Measurements from ENCODE around the gene TOR2A. TPM values are rescaled to one million over a fixed set of nuclear protein-coding genes. Genes with fewer than 3 reads are reported as not detected.
A peak's percentile ranks its signal among the peaks of the same experiment; 100 is the strongest.

Gene TOR2A
- total and polyA plus RNA-seq, 9 of the 15 experiments (the other 6 are each of a cell fraction or from before 2014, with no cell fraction given): 0.80 to 25.9 (median 11.1) TPM

DNA sequence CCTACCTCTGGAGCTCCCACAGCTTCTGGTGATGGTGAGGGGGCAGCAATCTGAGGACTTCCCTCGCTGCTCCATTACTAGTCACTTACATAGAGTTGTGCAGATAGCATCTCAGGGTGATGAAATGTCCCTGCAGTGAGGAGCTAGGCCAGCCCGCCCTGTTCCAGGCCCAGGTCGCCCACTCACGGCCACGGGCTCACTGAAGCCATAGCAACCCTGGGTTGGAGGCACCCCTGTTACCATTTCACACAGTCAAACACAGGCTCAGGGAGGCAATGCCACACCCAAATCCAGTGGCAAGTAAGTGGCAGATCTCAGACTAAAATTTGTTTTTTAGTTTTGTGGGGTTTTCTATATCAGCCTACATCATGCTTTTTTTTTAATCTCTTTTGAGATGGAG, 23.7 kb upstream of the TOR2A start (continued):
- TF ChIP-seq, protein P1, sequence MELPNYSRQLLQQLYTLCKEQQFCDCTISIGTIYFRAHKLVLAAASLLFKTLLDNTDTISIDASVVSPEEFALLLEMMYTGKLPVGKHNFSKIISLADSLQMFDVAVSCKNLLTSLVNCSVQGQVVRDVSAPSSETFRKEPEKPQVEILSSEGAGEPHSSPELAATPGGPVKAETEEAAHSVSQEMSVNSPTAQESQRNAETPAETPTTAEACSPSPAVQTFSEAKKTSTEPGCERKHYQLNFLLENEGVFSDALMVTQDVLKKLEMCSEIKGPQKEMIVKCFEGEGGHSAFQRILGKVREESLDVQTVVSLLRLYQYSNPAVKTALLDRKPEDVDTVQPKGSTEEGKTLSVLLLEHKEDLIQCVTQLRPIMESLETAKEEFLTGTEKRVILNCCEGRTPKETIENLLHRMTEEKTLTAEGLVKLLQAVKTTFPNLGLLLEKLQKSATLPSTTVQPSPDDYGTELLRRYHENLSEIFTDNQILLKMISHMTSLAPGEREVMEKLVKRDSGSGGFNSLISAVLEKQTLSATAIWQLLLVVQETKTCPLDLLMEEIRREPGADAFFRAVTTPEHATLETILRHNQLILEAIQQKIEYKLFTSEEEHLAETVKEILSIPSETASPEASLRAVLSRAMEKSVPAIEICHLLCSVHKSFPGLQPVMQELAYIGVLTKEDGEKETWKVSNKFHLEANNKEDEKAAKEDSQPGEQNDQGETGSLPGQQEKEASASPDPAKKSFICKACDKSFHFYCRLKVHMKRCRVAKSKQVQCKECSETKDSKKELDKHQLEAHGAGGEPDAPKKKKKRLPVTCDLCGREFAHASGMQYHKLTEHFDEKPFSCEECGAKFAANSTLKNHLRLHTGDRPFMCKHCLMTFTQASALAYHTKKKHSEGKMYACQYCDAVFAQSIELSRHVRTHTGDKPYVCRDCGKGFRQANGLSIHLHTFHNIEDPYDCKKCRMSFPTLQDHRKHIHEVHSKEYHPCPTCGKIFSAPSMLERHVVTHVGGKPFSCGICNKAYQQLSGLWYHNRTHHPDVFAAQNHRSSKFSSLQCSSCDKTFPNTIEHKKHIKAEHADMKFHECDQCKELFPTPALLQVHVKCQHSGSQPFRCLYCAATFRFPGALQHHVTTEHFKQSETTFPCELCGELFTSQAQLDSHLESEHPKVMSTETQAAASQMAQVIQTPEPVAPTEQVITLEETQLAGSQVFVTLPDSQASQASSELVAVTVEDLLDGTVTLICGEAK (IDR thresholded peaks at IDR 0.05): no peak
- TF ChIP-seq, protein P1 (CRISPR knock-in tag; IDR thresholded peaks at IDR 0.05): no peak
- TF ChIP-seq MEIS2 (IDR thresholded peaks at IDR 0.05; ENCODE audit: partially characterized antibody): peak; percentile 90
- no peak for TF ChIP-seq GABPB2 (CRISPR knock-in tag; conservative IDR thresholded peaks at IDR 0.05)
- TF ChIP-seq JUND (IDR thresholded peaks at IDR 0.05; ENCODE audit: borderline replicate concordance, low read depth, low read length): peak; percentile 74
- TF ChIP-seq JUND (tag; IDR thresholded peaks at IDR 0.05; ENCODE audit: borderline replicate concordance, low read depth, low read length): peak; percentile 51; the same call in 1 of the 3 replicates
- no peak for TF ChIP-seq ZNF436 (CRISPR knock-in tag; IDR thresholded peaks at IDR 0.05)
- TF ChIP-seq ARID1B (IDR thresholded peaks at IDR 0.05): peak; percentile 49; the same call in 1 of the 2 replicates
- no peak for TF ChIP-seq SP1 (CRISPR knock-in tag; IDR thresholded peaks at IDR 0.05)
- no peak for TF ChIP-seq ZBTB33 (CRISPR knock-in tag; IDR thresholded peaks at IDR 0.05)
- TF ChIP-seq, protein P2, sequence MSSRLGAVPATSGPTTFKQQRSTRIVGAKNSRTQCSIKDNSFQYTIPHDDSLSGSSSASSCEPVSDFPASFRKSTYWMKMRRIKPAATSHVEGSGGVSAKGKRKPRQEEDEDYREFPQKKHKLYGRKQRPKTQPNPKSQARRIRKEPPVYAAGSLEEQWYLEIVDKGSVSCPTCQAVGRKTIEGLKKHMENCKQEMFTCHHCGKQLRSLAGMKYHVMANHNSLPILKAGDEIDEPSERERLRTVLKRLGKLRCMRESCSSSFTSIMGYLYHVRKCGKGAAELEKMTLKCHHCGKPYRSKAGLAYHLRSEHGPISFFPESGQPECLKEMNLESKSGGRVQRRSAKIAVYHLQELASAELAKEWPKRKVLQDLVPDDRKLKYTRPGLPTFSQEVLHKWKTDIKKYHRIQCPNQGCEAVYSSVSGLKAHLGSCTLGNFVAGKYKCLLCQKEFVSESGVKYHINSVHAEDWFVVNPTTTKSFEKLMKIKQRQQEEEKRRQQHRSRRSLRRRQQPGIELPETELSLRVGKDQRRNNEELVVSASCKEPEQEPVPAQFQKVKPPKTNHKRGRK (tag; IDR thresholded peaks at IDR 0.05): no peak
- no peak for TF ChIP-seq ZNF24 (IDR thresholded peaks at IDR 0.05)
- no peak for TF ChIP-seq ZNF431 (CRISPR knock-in tag; IDR thresholded peaks at IDR 0.05)
- no peak for TF ChIP-seq ZFP30 (CRISPR knock-in tag; IDR thresholded peaks at IDR 0.05; ENCODE audit: borderline replicate concordance)
- no peak for TF ChIP-seq EHMT2 (IDR thresholded peaks at IDR 0.05)
- TF ChIP-seq ATF7 (IDR thresholded peaks at IDR 0.05): peak; percentile 84
- no peak for TF ChIP-seq ZNF695 (CRISPR knock-in tag; IDR thresholded peaks at IDR 0.05)
- no peak for TF ChIP-seq HDAC2 (IDR thresholded peaks at IDR 0.05)
- TF ChIP-seq TRIM24 (IDR thresholded peaks at IDR 0.05): peak in 1 of 2 experiments; percentile 32; a peak in 1 of 4 replicates
